Fibroblast of lung (primary cell): ENCODE data around the gene CUEDC1.

Source experiments
- EZH2 ChIP-seq: IDR thresholded peaks from 2 replicates; pipeline ENCODE4 v1.5.1; 2012; ENCODE audit warnings: low read length, control low read depth, mild to moderate bottlenecking; ENCODE audit errors: missing control alignments
- TF ChIP-seq, protein P1 (sequence below), 2 donors: IDR thresholded peaks in 1 of 2; conservative IDR thresholded peaks in 1 of 2; 1 replicate in 1 of 2; 2 replicates in 1 of 2; pipeline ENCODE4 v1.5.1; 2011 to 2012; ENCODE audit warnings: low read length in 2 of 2, control low read depth in 1 of 2, inconsistent platforms in 1 of 2, low read depth in 1 of 2, mild to moderate bottlenecking in 1 of 2

DNA sequence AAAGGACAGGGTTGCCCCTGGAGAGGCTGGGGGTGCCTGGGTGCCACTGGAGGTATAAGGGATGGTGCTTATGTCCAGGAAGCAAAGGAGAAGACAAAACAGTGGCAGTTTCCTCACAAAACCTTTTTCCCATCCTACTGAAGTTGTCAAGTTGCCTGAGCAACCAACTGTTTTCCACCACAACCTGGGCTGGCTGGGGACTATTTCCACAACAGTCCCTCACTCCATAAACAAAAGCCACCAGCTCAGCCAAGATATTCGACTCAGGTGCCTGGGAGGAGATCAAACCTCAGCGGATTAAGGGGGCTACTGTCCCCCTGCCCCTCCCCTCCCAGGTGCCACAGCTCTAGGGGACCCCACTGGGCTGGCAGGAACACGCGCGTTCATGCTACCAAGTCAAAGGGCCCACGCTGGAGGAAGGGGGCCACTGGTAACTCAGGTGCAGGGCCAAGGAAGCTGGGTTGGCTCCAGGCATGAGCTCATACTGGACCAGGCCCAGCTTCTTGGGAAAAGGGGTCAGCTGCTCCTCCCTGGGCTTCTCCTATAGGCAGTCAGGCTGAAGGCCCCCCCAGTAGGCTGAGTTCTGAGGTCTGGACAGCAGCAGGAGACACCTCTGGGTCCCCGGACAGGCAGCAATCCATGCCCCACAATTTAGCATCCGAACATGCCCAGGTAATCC is 59.7 kb downstream of the CUEDC1 start:
- TF ChIP-seq, protein P1, sequence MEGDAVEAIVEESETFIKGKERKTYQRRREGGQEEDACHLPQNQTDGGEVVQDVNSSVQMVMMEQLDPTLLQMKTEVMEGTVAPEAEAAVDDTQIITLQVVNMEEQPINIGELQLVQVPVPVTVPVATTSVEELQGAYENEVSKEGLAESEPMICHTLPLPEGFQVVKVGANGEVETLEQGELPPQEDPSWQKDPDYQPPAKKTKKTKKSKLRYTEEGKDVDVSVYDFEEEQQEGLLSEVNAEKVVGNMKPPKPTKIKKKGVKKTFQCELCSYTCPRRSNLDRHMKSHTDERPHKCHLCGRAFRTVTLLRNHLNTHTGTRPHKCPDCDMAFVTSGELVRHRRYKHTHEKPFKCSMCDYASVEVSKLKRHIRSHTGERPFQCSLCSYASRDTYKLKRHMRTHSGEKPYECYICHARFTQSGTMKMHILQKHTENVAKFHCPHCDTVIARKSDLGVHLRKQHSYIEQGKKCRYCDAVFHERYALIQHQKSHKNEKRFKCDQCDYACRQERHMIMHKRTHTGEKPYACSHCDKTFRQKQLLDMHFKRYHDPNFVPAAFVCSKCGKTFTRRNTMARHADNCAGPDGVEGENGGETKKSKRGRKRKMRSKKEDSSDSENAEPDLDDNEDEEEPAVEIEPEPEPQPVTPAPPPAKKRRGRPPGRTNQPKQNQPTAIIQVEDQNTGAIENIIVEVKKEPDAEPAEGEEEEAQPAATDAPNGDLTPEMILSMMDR (conservative IDR thresholded peaks at IDR 0.05 in 1 of 2, IDR thresholded peaks at IDR 0.05 in 1 of 2; ENCODE audit: low read depth in 1 of 2, low read length in 2 of 2): no peak
- TF ChIP-seq EZH2: no peak
